ENCODE results near the gene CACNG4. TPM values are rescaled to one million over a fixed set of nuclear protein-coding genes. Genes with fewer than 3 reads are reported as not detected.

The CACNG4 gene
- total and polyA plus RNA-seq, 2 donors from 2014 or later = 0.26 to 0.31 TPM

GRCh38 chr17:67019809-67020208 lies 55.3 kb downstream of the CACNG4 start:
- TF ChIP-seq, protein P1, sequence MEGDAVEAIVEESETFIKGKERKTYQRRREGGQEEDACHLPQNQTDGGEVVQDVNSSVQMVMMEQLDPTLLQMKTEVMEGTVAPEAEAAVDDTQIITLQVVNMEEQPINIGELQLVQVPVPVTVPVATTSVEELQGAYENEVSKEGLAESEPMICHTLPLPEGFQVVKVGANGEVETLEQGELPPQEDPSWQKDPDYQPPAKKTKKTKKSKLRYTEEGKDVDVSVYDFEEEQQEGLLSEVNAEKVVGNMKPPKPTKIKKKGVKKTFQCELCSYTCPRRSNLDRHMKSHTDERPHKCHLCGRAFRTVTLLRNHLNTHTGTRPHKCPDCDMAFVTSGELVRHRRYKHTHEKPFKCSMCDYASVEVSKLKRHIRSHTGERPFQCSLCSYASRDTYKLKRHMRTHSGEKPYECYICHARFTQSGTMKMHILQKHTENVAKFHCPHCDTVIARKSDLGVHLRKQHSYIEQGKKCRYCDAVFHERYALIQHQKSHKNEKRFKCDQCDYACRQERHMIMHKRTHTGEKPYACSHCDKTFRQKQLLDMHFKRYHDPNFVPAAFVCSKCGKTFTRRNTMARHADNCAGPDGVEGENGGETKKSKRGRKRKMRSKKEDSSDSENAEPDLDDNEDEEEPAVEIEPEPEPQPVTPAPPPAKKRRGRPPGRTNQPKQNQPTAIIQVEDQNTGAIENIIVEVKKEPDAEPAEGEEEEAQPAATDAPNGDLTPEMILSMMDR (IDR thresholded peaks at IDR 0.05; ENCODE audit: borderline replicate concordance, extremely low read depth, insufficient read depth) = no peak
- intact Hi-C loops (cut with DNase I) = no loop called here
- DNase-seq = no peak
- no peaks in the 10 kb centered on the region for H3K27me3 ChIP-seq (ENCODE audit: control insufficient read depth, insufficient read depth, low read length)
- no peaks in the 10 kb centered on the region for H3K36me3 ChIP-seq (ENCODE audit: control insufficient read depth in 2 of 3, insufficient read depth in 3 of 3, low read length in 3 of 3)
- H3K27ac ChIP-seq (ENCODE audit: low read depth in 2 of 2, low read length in 2 of 2) = no peak overlapping the region
- no peak for FAIRE-seq
- no peak overlapping the region for H3K9ac ChIP-seq (ENCODE audit: low read length in 3 of 3)
- no peaks in the 10 kb centered on the region for H3K4me1 ChIP-seq (ENCODE audit: control insufficient read depth in 2 of 3, insufficient read depth in 2 of 3, low read depth in 1 of 3, low read length in 3 of 3)
- H3K9me3 ChIP-seq (ENCODE audit: control insufficient read depth in 2 of 3, insufficient read depth in 1 of 3, low read length in 3 of 3) = no peaks in the 10 kb centered on the region
- no peak overlapping the region for H3K4me3 ChIP-seq (ENCODE audit: low read length in 3 of 3)

DNA sequence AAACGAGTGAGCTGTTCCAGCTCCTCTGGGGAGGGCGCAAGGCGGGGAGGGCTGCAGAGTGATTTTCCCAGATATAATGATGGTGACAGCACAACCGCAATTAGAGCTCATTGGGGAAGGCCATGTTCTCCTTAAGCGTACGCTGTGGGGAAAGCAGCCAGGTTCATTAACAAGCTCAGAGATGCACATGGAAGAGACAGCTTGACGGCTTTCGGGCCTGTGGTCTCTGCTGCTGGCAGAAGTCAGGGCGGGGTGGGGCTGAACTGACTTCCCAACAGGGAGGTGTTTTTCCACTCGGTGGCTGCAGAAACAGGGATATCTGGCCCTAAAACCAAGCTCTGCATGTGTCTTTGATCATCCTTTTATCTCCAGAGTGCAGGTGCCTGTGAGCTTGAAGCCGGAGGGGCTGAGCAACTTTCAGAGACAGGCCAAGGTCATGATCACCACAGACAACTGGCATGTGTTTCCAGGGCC lies 55.8 kb downstream of the CACNG4 start:
- Histone ChIP-seq H3K36me3 (ENCODE audit: control insufficient read depth in 2 of 3, insufficient read depth in 3 of 3, low read length in 3 of 3) (no peaks in the 10 kb centered on the region), H3K4me1 (ENCODE audit: control insufficient read depth in 2 of 3, insufficient read depth in 2 of 3, low read depth in 1 of 3, low read length in 3 of 3) (no peaks in the 10 kb centered on the region), H3K9me3 (ENCODE audit: control insufficient read depth in 2 of 3, insufficient read depth in 1 of 3, low read length in 3 of 3) (no peaks in the 10 kb centered on the region), H3K9ac (ENCODE audit: low read length in 3 of 3) (no peak overlapping the region), H3K27ac (ENCODE audit: low read depth in 2 of 2, low read length in 2 of 2) (no peak overlapping the region), H3K27me3 (ENCODE audit: control insufficient read depth, insufficient read depth, low read length) (no peaks in the 10 kb centered on the region), H3K4me3 (ENCODE audit: low read length in 3 of 3) (no peak overlapping the region)
- TF ChIP-seq, protein P1 (IDR thresholded peaks at IDR 0.05; ENCODE audit: borderline replicate concordance, extremely low read depth, insufficient read depth) = no peak
- FAIRE-seq = no peak
- intact Hi-C loops (cut with DNase I) = no loop called here
- DNase-seq = no peak

DNA sequence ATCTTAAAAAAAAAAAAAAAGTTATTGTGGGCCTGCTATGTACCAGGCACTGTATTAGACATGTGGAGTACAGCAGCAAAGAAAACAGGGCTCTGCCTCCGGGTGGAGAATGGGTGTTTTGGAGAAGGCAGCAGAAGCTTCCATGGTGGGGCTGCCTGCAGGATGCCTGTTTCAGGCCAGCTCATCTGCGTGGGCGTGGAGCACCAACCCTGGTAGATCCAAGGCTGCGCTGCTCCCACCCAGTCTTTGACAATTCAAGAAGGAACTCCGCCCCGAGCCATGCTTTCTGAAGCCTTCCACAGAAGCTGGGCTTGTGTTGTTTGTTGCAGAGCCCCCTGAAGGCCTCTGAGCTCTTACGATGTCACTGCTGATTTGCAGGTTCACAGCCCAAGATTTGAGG lies 56.7 kb downstream of the CACNG4 start:
- Histone ChIP-seq H3K36me3 (ENCODE audit: control insufficient read depth in 2 of 3, insufficient read depth in 3 of 3, low read length in 3 of 3) (no peaks in the 10 kb centered on the region), H3K4me3 (ENCODE audit: low read length in 3 of 3) (no peak overlapping the region), H3K4me1 (ENCODE audit: control insufficient read depth in 2 of 3, insufficient read depth in 2 of 3, low read depth in 1 of 3, low read length in 3 of 3) (no peaks in the 10 kb centered on the region), H3K27me3 (ENCODE audit: control insufficient read depth, insufficient read depth, low read length) (no peaks in the 10 kb centered on the region), H3K27ac (ENCODE audit: low read depth in 2 of 2, low read length in 2 of 2) (no peak overlapping the region), H3K9ac (ENCODE audit: low read length in 3 of 3) (no peak overlapping the region), H3K9me3 (ENCODE audit: control insufficient read depth in 2 of 3, insufficient read depth in 1 of 3, low read length in 3 of 3) (no peaks in the 10 kb centered on the region)
- TF ChIP-seq, protein P1 (IDR thresholded peaks at IDR 0.05; ENCODE audit: borderline replicate concordance, extremely low read depth, insufficient read depth) = no peak
- no peak for DNase-seq
- no peak for FAIRE-seq
- intact Hi-C loops (cut with DNase I) = no loop called here
